Osteocyte (in vitro differentiated cells): ENCODE data around the gene HID1. TPM values are rescaled to one million over a fixed set of nuclear protein-coding genes. Genes with fewer than 3 reads are reported as not detected.

Source experiments
- DNase-seq: peaks from one replicate; pipeline ENCODE4 v3.0.0; 2021; ENCODE audit warnings: mixed read lengths; ENCODE audit not compliant: unreplicated experiment; ENCODE audit errors: extremely low spot score
- H3K27ac Mint-ChIP-seq: one replicate; pipeline ENCODE4 v1.8.0; 2021; ENCODE audit warnings: mild to moderate bottlenecking, mixed read lengths; ENCODE audit not compliant: unreplicated experiment
- H3K27me3 Mint-ChIP-seq: one replicate; pipeline ENCODE4 v1.8.0; 2021; ENCODE audit warnings: mixed read lengths; ENCODE audit not compliant: unreplicated experiment
- H3K36me3 Mint-ChIP-seq: one replicate; pipeline ENCODE4 v1.8.0; 2021; ENCODE audit warnings: mixed read lengths; ENCODE audit not compliant: unreplicated experiment
- H3K4me1 Mint-ChIP-seq: one replicate; pipeline ENCODE4 v1.8.0; 2021; ENCODE audit warnings: mixed read lengths; ENCODE audit not compliant: unreplicated experiment
- H3K4me3 Mint-ChIP-seq: one replicate; pipeline ENCODE4 v1.8.0; 2021; ENCODE audit warnings: mild to moderate bottlenecking, moderate library complexity, mixed read lengths; ENCODE audit not compliant: unreplicated experiment
- H3K9me3 Mint-ChIP-seq: one replicate; pipeline ENCODE4 v1.8.0; 2021; ENCODE audit warnings: mixed read lengths; ENCODE audit not compliant: unreplicated experiment
- total RNA-seq: library from RNA; stranded (reverse); gene quantifications from 2 replicates; pipeline ENCODE4 v1.2.1, GENCODE V29; 2021
- TF ChIP-seq, protein P1 (sequence below): fragments of 200-600 bp; sonication (generic); IDR thresholded peaks from 2 replicates; pipeline ENCODE4 v1.5.0; 2021; ENCODE audit warnings: antibody characterized with exemption, mild to moderate bottlenecking, moderate library complexity

The HID1 gene
- total RNA-seq, 1 donor from 2014 or later, result 10.1 TPM

DNA sequence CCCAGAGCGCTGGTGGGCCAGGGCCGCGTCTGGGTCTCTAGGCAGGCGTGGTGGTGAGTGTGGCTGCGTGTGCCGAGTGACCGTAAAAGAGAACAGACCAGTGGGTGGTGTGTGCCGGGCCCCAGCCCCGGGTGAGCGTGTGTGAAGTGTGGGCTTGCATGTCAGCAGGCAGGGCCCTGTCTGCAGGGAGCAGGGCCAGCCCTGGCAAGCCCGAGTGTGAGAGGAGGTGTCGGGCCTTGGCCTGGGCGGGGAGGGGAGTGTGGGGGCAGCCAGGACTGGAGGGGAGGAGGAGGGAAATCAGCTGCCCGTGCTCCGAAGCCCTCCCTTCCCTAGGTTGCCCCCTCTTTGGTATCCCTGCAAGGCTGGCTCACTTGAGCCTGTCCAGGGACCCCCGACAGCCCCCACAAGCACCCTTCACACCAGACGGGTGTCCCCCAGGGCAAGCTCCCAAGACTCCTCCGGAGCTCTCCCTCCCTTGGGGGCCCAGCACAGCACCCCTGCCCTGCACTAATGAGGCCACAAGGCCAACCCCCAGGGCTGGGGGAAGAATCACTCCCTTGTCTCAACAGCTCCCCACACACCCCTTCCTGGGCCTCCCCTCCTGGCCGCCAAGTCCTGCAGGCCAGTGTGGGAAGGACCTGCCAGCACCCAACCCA is 51.4 kb downstream of the HID1 start:
- H3K27me3 Mint-ChIP-seq, result peaks cover 28% of the 10 kb centered on the region

DNA sequence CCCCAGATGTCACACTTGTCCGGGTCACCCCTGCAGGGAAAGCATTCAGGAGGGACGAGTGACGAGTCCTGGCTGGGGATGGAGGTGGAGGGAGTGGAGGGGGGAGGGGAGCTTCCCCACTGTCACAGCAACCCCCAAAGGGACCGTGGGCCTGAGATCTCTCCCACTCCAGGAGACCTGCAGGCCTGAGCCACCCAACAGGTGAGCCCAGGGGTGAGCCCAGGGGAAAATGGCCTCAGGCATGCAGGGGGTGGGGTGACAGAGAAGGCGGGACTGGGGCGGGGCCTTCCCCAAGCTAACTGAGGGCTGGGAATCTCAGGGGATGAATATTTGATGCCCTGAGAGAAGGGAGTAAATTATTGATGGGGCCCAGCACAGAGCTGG is 51.9 kb downstream of the HID1 start:
- Mint-ChIP-seq H3K27me3 (peaks cover 25% of the 10 kb centered on the region), H3K4me3 (no peak overlapping the region), H3K9me3 (no peaks in the 10 kb centered on the region), H3K4me1 (peaks cover 2% of the 10 kb centered on the region), H3K27ac (no peak overlapping the region), H3K36me3 (no peaks in the 10 kb centered on the region)
- no peak for DNase-seq
- TF ChIP-seq, protein P1, sequence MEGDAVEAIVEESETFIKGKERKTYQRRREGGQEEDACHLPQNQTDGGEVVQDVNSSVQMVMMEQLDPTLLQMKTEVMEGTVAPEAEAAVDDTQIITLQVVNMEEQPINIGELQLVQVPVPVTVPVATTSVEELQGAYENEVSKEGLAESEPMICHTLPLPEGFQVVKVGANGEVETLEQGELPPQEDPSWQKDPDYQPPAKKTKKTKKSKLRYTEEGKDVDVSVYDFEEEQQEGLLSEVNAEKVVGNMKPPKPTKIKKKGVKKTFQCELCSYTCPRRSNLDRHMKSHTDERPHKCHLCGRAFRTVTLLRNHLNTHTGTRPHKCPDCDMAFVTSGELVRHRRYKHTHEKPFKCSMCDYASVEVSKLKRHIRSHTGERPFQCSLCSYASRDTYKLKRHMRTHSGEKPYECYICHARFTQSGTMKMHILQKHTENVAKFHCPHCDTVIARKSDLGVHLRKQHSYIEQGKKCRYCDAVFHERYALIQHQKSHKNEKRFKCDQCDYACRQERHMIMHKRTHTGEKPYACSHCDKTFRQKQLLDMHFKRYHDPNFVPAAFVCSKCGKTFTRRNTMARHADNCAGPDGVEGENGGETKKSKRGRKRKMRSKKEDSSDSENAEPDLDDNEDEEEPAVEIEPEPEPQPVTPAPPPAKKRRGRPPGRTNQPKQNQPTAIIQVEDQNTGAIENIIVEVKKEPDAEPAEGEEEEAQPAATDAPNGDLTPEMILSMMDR, result no peak

More for the DNA sequence above, 51.4 kb downstream of the HID1 start:
- H3K4me3 Mint-ChIP-seq, result no peak overlapping the region
- DNase-seq, result no peak
- no peaks in the 10 kb centered on the region for H3K36me3 Mint-ChIP-seq
- TF ChIP-seq, protein P1, result no peak
- H3K27ac Mint-ChIP-seq, result no peak overlapping the region
- no peaks in the 10 kb centered on the region for H3K9me3 Mint-ChIP-seq
- H3K4me1 Mint-ChIP-seq, result peaks cover 2% of the 10 kb centered on the region

DNA sequence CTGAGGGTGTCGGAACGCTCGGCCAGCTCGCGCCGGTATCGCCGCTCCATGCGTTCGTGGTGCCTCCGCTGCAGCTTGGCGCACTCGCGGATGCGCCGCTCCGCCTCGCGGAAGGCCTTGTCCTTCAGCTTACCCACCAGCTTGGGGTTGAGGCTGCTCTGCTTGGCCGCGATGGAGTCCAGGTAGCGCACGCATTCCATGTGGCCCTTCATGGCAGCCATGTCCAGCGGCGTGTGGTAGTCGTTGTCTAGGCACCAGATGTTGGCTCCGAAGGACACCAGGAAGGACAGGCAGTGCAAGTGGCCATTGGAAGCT is 52.3 kb downstream of the HID1 start:
- H3K27me3 Mint-ChIP-seq, result peaks cover 22% of the 10 kb centered on the region
- TF ChIP-seq, protein P1, result no peak
- H3K4me3 Mint-ChIP-seq, result no peak overlapping the region
- no peak for DNase-seq
- peaks cover 2% of the 10 kb centered on the region for H3K4me1 Mint-ChIP-seq
- no peak overlapping the region for H3K27ac Mint-ChIP-seq
- no peaks in the 10 kb centered on the region for H3K9me3 Mint-ChIP-seq
- no peaks in the 10 kb centered on the region for H3K36me3 Mint-ChIP-seq

DNA sequence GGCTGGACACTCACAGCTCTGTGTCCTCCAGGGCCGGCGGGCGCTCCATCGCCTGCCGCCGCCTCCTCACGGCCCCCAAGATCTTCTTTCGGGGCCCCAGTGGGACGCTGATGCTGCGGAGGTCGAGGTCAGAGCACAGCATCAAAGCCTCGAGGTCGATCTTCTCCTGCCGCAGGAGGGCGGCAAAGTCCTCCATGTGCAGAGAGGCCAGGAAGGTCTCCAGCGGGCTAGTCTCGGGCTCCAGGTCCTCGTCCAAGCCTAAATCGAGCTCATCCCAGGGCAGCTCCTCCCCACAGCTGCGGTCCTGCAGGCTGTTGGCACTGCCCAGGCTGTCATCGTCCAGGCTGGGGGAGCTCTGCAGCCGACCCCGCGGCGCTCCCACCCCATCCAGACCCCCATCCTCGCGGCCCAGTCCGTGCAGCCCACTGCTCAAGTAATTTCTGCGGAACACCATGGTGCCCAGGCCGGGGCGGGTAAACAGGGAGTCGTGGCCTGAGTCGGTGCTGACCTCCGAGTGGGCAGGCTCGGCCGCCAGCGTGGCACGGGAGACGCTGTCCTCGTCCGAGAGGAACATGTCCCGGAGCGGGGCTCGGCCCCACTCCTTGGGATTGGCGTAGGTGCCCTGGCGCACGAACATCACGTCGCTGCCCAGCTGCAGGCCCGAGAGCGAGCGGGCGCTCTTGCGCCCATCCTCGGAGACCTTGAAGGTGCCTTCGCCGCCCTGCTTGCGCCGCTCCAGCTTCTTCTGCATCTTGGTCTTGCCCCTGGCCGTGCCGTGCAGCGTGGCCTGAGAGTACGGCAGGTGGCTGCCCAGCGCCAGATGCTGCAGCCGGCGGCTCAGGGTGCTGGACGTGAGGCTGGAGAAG is 52.9 kb downstream of the HID1 start:
- Mint-ChIP-seq H3K27me3 (peaks cover 16% of the 10 kb centered on the region), H3K27ac (no peak overlapping the region), H3K9me3 (no peaks in the 10 kb centered on the region), H3K4me3 (no peak overlapping the region), H3K36me3 (no peaks in the 10 kb centered on the region), H3K4me1 (peaks cover 2% of the 10 kb centered on the region)
- DNase-seq, result no peak
- TF ChIP-seq, protein P1, result no peak

DNA sequence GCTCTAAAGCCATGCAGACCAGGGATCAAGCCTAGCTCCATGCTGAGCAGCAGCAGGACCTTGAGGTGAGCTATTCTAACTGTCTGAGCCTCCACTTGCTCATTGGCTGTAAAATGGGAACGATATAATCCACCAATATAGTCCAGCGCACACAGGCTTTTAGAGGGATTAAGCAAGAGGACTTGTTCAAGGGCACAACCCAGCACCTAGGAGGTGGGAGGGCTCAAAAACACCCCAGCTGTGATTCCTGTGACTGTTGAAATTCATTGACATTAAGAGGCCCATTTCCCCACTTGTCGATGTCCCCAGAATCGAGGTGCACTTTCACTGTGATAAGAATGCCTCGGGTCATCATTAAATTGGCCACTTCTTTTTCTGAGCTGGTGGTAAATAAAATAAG is 53.7 kb downstream of the HID1 start:
- TF ChIP-seq, protein P1, result no peak
- Mint-ChIP-seq H3K9me3 (no peaks in the 10 kb centered on the region), H3K4me1 (peaks cover 2% of the 10 kb centered on the region), H3K27ac (no peak overlapping the region), H3K4me3 (no peak overlapping the region), H3K36me3 (no peaks in the 10 kb centered on the region), H3K27me3 (peaks cover 11% of the 10 kb centered on the region)
- DNase-seq, result no peak
